Suppressor macrophage treated with lipopolysaccharide for 1 hour (primary cell): ENCODE measurements around the gene CWC25.

Source experiments
- DNase-seq, 3 donors: peaks; one replicate each; pipeline ENCODE4 v3.0.0-alpha.2; 2020 to 2022

Gene CWC25

DNA sequence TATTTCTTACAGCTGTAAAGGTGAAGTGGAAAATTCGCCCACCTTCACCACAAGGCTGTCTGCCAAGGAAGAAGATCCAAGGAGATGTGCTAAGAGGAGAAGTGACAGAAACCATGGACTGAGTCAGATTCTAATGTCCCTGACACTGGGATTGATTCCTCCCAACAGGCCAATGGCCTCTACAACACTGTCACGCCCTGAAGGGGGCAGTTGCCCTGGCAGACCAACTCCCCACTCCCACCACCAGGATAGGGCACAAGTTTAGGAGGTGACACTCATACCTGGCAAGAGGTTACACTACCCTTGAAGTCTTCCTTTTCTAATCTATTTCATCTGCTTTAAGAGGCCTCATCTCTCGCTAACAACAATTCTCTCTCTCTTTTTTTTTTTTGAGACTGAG, 41.9 kb downstream of the CWC25 start:
- DNase-seq: no peak

DNA sequence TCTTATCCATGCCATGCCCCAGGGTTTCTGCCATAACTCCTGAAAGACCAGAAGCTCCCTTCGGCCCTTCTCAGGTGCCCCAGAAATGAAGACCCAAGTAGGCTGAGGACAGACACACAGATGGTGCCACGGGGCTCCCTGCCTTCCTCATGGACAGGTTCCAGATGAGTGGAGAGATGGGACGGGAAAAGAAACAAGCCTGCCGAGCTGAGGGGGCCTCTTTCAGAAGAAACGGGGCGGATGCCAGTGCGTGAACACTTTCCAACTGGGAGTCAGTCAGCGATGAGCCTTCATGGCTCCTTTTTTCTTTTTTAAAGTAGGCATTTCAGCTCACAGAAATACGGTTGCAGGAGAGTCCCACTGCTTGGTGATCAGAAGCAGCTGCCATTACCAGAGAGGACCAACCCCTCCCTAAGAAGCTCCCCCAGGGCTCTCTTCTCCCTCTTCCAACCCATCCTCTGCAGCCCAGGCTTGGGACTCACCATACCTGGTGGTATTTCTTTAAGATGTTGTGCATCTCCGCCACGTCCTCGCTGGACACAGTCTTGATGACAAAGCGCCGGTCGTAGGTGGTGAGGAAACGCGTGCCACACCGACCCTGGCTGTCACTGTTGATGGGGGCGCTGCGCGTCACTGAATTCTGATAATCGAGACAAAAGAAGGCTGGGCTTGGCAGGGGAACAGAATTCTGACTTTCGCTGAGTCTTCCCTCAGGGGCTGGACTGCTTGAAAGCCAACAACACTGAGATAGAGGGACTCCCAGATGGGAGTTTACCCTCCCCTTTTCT, 45.0 kb downstream of the CWC25 start:
- no peak for DNase-seq

DNA sequence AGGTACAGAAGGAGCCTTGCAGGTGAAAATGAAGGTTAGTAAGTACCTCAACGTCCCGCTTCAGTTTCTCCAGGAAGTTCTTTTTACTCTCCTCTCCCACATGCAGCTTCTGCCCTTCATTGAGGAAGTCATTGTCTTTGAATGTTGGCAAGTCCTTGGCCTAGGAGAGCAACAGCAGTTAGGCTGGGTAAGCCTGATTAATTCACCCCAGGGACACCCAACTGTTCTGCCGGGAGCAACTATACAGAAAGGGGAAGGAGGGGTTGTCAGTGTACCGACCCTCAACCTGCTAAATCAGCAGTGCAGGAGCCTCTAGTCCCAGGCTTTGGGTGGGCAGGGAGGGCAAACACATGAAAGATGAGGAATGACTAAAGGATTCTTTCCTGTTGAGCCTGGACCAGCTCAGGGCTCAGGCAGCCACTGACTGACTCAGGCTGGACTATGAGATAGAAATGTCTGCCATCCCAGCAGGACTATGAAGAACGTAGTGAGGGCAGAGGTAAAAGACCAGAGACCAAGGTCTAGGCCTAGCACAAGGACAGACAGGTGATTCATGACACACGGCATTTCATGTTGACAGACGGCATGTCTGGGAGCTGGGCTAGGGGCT, 47.4 kb downstream of the CWC25 start:
- DNase-seq: no peak

DNA sequence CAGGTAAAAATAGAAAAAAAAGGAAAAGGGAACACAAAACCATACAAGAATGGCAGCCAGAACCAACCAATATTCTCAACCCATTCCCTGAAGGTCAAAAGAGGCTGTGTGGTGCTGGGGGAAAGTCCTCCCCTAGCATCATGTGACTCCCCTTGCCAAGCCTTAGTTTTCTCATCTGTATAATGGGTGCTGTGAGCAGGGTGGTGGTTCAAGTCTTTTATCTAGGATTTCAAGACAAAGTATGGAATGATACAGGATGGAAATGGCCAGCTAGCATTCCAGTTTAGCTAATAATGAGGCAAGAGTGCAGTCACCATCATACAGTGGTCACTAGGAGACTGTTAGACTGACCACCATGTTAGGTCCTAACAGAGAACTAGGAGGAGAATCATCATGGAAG, 51.9 kb downstream of the CWC25 start:
- no peak for DNase-seq

DNA sequence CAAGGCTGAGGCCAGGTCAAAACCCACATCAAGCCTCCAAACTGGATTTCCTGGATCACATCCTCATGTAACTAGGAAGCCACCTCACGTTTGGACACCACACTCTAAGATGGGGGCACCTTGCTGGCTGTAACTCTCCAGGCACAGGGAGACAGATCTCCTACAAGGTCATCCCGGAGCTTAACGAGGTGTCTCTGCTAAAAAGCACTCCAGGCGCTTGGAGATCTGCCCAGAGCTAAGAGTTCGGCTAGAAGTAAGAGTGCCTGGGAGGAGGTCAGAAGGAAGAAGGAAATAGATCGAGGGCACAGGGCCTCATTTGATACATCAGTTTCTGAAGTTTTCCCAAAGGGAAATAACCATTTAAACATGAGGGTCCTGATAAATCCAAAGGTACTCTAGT, 56.7 kb downstream of the CWC25 start:
- no peak for DNase-seq

DNA sequence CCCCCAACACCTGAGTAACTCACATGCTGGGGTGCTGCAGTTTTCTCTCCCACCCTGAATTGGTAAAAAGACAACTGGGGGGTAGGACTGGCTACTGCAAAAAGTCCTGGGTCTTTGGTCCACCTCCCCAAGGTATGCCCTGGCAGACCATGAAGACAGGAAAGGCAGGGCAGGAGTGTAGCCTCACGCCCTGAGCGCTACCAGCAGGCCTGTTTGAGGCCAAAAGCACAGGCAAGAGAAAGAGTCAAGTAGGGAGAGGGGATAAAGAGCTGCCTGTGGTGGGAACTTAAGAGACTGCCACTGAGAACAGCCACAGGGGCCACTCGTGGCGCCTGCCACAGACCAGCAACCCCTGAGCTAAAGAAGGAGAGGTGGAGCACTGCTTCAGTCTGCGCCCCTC, 58.8 kb downstream of the CWC25 start:
- no peak for DNase-seq

DNA sequence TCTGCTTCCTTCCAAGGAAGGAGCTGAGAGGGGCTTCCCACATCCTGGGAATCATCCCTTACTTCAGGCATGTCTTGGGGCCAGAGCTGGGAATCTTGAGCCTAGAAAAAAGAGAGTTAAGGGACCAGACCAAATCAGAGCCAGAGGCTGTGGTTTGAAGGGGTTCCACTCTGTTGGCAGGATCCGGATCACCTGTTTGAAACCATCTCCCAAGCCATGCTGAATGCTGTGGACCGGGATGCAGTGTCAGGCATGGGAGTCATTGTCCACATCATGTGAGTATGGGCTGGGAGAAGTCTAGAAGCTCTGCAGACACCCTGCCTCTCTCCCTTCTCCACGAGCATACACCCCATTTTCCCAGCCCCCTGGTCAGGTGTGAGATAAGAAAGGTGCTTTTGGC, 62.9 kb downstream of the CWC25 start:
- DNase-seq: no peak

DNA sequence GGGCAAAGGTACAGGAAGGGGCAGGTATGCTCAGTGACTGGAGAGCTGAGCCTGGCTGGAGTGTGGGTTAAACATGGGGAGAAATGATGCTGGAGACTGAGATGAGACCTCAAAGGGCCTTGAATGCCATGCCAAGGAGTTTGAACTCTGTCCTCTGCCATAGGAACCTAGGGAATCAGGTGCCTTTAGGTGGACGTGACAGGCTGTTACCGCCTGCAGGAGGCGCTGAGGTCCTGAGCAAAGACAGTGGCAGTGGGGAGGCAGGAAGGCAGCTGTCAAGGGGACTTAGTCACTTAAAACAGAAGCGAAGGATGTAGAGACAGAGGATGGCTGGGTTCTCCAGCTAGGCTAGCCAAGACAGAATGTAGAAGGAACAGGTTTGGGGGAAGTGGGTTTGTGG, 63.5 kb downstream of the CWC25 start:
- peak in 1 of 3 donors; percentile 47 for DNase-seq

DNA sequence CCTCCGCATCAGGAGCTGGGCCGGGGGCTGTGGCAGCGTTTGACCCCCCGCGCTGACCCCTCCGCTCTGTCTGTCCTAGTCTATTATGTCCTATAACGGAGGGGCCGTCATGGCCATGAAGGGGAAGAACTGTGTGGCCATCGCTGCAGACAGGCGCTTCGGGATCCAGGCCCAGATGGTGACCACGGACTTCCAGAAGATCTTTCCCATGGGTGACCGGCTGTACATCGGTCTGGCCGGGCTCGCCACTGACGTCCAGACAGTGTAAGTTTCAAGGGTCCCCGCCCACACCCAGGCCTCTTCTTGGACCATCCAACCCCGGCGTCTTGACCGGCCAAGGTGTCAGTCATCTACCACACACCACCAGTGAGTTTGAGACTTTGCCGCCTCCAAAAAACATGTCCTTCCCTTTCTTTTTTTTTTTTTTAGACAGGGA, 72.0 kb downstream of the CWC25 start:
- no peak for DNase-seq

DNA sequence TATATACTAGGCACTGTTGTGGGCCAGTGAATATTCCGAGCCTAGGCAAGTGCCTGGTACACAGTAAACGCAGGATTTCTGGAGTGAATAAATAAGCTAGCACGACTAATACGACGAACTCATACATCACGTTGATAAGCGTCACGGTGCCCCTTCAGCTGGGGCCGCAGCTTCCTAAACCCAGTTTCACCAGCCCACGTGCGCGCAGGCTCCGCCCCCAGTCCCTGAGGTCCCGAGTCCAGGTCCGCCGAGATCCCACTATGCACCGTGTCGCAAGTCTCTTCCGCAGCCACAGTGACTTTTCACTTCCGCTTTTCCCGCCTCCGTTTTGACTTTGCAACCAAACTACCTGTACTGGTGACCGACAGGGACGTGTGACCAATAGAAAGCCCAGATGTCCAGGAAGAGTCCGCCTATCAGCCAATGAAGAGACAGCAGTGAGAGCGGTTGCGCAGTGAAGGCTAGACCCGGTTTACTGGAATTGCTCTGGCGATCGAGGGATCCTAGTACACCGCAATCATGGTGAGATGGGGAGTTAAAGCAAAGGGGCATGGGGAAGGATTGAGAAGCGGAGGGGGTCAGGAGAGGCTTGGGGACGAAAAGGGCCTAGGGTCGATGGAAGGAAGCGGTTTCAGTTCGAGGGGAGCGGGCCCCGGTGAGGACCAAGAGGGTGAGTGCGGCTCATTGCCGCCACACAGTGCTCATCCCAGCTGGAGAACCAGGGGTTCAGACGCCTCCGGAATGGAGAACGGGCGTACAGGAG, 72.6 kb downstream of the CWC25 start, which contains the start of gene PSMB3:
PSMB3 (plus strand) TSS at position 434 of the 763 bp plus-strand sequence; CDS start at position 520, 86 bp downstream.
- peak; percentile 99 to 100 (median 100) for DNase-seq

DNA sequence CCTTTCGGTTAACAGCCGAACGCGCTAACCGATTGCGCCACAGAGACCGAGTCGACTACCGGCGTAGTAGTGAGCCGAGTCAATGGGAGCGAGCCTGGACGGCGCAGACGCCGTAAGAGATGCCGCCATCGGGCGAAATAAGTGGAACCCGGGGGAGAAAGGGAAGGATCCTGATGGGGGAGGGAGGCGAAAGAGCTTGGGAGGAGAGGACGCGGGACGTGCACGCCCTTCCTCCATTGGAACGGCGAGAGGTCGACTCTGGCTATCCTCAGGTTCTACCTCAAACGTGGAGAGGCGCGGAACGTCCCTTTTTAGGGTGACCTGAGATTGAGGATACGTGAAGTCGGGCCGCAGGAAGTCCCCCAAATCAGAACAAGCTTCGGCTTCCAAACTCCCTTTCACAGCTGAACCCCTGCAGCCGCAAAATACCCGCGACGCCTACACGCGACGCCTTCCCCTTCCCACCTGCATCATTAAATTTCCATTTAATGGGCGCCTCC, 73.3 kb downstream of the CWC25 start:
- peak; percentile 85 to 91 (median 86) for DNase-seq

DNA sequence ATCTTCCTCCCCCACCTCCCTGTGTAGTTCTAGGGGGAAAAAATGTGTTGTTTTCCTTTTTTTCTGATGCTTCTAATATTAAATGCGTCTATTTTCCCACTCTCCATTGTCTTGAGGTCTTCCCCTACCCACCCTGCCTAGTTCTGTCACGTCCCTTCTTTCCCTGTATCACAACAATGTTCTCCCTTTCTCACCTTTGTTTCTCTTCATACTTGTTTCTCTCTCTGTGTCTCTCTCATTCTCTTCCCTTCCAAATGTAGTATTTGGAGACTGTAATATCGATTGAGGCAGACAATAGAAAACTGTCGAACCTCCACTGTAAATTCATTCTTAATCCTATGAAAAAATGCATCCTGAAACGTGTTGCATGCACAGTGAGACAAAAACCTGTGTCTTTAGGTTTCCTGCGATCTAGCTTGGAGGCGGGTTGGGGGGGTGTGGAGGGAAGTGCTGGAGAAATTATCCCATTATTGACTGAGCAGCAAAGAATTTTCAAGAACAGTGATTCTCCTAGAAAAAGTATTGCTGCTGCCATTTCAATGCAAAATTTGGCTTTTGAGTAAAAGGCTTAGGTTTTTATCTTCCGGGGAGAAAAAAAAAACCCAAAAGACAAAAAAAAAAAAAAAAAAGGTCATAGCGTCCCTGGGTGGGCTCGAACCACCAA, 73.8 kb downstream of the CWC25 start:
- no peak for DNase-seq
